ENCODE results near the gene SPATA24.

Gene SPATA24

DNA sequence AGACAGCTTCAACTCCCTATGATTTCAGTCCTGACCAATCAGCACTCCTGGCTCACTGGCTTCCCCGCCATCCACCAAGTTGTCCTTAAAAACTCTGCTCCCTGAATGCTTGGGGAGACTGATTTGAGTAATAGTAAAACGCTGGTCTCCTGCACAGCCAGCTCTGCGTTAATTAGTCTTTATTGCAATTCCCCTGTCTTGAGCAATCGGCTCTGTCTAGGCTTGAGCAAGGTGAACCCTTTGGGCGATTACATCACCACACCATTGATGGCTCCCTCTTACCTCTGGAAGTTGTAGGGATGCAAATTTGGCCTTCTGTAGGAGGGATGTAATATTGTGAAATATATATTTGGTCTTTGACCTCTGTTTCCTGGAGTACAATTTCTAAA is 17.8 kb downstream of the SPATA24 start:
- H3K4me1 ChIP-seq (ENCODE audit: insufficient read depth, low read length) = peaks cover 15% of the 10 kb centered on the region
- H3K9ac ChIP-seq (ENCODE audit: low read depth, low read length) = no peak overlapping the region
- H3K36me3 ChIP-seq (ENCODE audit: insufficient read depth, low read length) = no peaks in the 10 kb centered on the region
- H3K9me3 ChIP-seq (ENCODE audit: control insufficient read depth, insufficient read depth, low read length) = no peaks in the 10 kb centered on the region

DNA sequence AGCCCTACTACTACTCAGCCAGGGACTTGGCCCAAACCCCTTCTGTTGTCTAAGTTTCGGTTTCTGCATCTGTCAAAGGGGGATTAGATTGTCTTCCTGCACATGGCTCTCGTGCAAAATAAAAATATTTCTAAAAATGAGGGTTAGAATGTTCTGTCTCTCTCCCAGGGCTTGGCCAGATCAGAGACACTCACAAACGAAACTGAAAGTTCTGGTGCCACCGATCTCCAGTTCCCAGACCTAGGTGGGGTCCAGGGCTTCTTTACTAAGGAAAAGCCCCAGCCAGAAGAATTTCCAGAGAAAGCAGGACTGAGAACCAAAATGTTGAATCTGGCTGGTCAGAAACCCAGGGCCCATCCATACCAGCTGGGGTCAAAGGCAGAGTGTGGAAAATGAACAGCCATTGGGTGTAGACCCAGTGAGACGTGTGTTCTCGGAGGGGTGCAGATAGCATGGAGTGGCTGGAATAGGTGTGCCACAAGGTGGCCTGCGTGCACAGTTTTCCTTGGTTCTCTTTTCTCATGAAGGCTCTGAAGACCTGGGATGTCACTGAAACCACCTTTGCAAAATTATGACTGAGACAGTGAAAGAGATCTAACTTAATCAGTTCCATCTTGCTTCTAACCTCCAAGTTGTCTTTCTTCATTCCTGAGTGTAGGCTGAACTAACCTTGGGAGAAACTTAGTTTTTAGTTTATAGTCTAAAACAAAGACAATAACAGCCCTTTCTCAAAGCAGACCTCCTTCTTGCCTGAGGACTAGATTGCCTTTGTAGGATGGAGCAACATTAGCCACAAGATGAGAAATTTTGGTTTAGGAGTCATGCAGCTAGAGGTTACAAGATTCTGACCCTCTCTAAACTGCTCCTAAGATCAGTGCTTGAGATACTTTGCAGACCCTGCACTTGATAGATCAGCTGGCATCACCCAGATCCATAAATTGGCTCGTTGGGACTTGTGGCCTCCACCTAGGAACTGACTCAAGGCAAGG is 18.5 kb downstream of the SPATA24 start:
- peaks cover 13% of the 10 kb centered on the region for H3K4me1 ChIP-seq (ENCODE audit: insufficient read depth, low read length)
- H3K9ac ChIP-seq (ENCODE audit: low read depth, low read length) = no peak overlapping the region
- no peaks in the 10 kb centered on the region; the same call in 1 of the 2 replicates for H3K9me3 ChIP-seq (ENCODE audit: control insufficient read depth, insufficient read depth, low read length)
- H3K36me3 ChIP-seq (ENCODE audit: insufficient read depth, low read length) = no peaks in the 10 kb centered on the region

GRCh38 chr5:139384591-139385051 is 19.3 kb downstream of the SPATA24 start:
- Histone ChIP-seq H3K36me3 (ENCODE audit: insufficient read depth, low read length) (no peaks in the 10 kb centered on the region), H3K4me1 (ENCODE audit: insufficient read depth, low read length) (peaks cover 13% of the 10 kb centered on the region), H3K9ac (ENCODE audit: low read depth, low read length) (no peak overlapping the region), H3K9me3 (ENCODE audit: control insufficient read depth, insufficient read depth, low read length) (no peaks in the 10 kb centered on the region; the same call in 1 of the 2 replicates)

DNA sequence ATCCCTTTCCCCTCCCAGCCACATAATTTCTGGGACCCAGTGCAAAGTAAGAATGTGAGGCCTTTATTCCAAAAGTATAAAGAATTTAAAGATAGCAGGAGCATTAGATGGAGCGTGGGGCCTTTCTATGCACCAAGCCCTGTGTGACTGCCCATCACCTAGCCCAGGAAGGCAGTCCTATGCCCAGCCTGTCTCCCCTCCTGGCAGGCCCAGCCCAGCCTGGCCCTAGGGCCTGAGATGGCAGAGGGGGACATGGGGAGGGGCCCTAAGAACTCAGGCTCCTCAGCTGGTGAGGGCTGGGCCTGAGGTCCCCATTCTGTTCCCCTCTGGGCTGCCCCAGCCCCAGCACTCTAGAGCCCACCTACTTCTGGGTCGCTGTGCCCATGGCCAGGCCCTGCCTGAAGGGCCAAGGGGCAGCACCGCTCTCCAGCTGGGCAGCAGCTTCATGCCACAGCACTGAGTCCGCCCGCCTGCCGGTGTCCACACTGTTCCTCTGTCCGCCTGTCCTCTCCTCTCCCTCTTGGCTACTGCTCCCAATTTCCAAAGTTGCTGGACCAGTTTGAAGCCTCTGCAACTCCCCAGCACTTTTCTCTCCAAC is 19.8 kb downstream of the SPATA24 start:
- no peak overlapping the region for H3K9ac ChIP-seq (ENCODE audit: low read depth, low read length)

DNA sequence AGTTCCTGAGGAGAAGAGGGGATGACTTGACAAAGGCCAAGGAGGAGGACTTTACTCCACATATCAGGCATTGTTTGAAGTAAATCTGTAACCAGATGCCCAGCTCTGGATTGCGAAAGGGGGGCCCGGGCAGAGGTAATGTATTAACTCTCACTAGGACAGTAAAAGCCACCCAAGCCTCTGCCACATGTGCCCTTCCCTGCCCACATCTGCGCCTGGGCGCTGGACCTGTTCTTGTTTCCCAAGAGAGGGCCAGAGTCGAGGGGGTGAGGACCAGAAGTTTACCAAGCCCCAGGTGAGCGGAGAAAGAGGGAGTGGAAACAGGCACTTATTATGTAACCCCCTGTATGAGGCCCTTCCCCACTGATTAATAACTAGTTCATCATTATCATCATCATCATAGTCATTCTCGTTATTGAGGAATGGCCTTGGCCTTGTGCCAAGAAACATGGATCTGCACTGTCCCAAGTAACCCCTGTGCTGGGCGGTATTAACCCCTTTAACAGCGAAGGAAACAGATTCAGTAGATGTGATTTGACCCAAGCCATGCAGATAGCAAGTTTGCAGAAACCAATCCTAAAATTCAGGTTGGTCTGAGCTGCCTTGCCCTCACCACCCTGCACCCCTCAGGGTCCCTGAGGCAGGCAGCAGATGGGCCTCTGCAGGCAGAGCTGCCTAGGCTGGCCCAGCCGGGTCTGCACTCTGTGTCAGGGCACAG is 20.5 kb downstream of the SPATA24 start, which contains the start of gene SLC23A1:
Gene SLC23A1 (minus strand): TSS at position 23 of the 718 bp plus-strand sequence. CDS start 44 bp downstream, outside the sequence.
- Histone ChIP-seq H3K9me3 (ENCODE audit: control insufficient read depth, insufficient read depth, low read length) (no peaks in the 10 kb centered on the region; the same call in 1 of the 2 replicates), H3K4me1 (ENCODE audit: insufficient read depth, low read length) (peaks cover 11% of the 10 kb centered on the region), H3K36me3 (ENCODE audit: insufficient read depth, low read length) (no peaks in the 10 kb centered on the region), H3K9ac (ENCODE audit: low read depth, low read length) (no peak within 1 kb of the TSS)

More for the DNA sequence above, 19.8 kb downstream of the SPATA24 start:
- Histone ChIP-seq H3K9me3 (ENCODE audit: control insufficient read depth, insufficient read depth, low read length) (no peaks in the 10 kb centered on the region; the same call in 1 of the 2 replicates), H3K36me3 (ENCODE audit: insufficient read depth, low read length) (no peaks in the 10 kb centered on the region), H3K4me1 (ENCODE audit: insufficient read depth, low read length) (peaks cover 13% of the 10 kb centered on the region)

- no peak overlapping the region for H3K9ac ChIP-seq (ENCODE audit: low read depth, low read length)
- H3K36me3 ChIP-seq (ENCODE audit: insufficient read depth, low read length) = no peaks in the 10 kb centered on the region
- no peaks in the 10 kb centered on the region; the same call in 1 of the 2 replicates for H3K9me3 ChIP-seq (ENCODE audit: control insufficient read depth, insufficient read depth, low read length)
- peaks cover 5% of the 10 kb centered on the region for H3K4me1 ChIP-seq (ENCODE audit: insufficient read depth, low read length)
Observed at GRCh38 chr5:139382807-139383206, 21.1 kb downstream of the SPATA24 start.

DNA sequence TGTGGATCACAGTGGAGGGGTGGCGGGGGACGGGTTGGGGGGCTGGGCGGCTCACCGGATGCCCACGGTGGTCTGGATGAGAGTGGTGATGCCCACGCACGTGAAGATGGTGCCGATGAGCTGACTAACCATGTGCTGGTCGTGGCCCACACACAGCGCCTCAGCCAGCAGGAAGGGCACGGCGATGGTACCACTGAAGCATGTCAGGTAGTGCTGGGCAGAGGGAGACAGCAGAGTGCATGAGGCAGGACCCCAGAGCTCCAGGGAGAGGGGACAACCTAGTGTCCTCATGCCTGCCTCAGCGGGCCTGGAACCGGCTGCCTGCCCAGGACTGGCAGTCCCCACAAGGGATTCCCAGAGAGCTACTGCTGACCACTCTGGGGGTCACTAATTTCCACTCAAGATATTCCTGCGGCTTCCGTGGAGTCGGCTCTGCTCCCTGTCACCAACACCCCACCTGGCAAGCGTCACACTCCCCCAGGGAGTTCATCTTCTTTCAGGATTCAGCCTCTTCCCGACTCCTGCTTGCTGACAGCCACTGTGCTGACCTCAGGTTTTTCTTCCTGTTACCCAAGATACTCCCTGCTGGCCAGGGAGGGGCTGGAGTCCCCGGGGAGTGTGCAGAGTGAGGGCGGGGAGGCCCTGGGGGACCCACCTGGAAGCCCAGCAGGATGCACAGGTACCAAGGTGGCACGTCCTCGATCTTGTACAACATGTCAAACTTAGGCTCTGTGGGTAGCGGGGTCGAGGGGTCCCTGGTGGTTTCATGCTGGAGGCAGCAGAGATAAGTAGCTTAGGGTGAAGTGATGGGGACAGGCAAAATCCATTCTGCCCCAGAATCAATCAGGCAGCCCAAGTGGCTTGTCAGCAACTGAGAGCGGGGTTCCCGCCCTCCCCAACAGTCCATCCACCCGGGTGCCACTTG is 21.8 kb downstream of the SPATA24 start:
- Histone ChIP-seq H3K4me1 (ENCODE audit: insufficient read depth, low read length) (no peaks in the 10 kb centered on the region; the same call in 1 of the 2 replicates), H3K36me3 (ENCODE audit: insufficient read depth, low read length) (no peaks in the 10 kb centered on the region), H3K9me3 (ENCODE audit: control insufficient read depth, insufficient read depth, low read length) (no peaks in the 10 kb centered on the region; the same call in 1 of the 2 replicates), H3K9ac (ENCODE audit: low read depth, low read length) (no peak overlapping the region)

GRCh38 chr5:139379626-139380449 is 24.1 kb downstream of the SPATA24 start:
- Histone ChIP-seq H3K9me3 (ENCODE audit: control insufficient read depth, insufficient read depth, low read length) (no peaks in the 10 kb centered on the region; the same call in 1 of the 2 replicates), H3K9ac (ENCODE audit: low read depth, low read length) (no peak overlapping the region), H3K36me3 (ENCODE audit: insufficient read depth, low read length) (no peaks in the 10 kb centered on the region), H3K4me1 (ENCODE audit: insufficient read depth, low read length) (no peaks in the 10 kb centered on the region; the same call in 1 of the 2 replicates)

- no peaks in the 10 kb centered on the region for H3K36me3 ChIP-seq (ENCODE audit: insufficient read depth, low read length)
- H3K4me1 ChIP-seq (ENCODE audit: insufficient read depth, low read length) = no peaks in the 10 kb centered on the region; the same call in 1 of the 2 replicates
- no peaks in the 10 kb centered on the region; the same call in 1 of the 2 replicates for H3K9me3 ChIP-seq (ENCODE audit: control insufficient read depth, insufficient read depth, low read length)
- no peak overlapping the region for H3K9ac ChIP-seq (ENCODE audit: low read depth, low read length)
Observed at GRCh38 chr5:139378941-139379361, 24.9 kb downstream of the SPATA24 start.

DNA sequence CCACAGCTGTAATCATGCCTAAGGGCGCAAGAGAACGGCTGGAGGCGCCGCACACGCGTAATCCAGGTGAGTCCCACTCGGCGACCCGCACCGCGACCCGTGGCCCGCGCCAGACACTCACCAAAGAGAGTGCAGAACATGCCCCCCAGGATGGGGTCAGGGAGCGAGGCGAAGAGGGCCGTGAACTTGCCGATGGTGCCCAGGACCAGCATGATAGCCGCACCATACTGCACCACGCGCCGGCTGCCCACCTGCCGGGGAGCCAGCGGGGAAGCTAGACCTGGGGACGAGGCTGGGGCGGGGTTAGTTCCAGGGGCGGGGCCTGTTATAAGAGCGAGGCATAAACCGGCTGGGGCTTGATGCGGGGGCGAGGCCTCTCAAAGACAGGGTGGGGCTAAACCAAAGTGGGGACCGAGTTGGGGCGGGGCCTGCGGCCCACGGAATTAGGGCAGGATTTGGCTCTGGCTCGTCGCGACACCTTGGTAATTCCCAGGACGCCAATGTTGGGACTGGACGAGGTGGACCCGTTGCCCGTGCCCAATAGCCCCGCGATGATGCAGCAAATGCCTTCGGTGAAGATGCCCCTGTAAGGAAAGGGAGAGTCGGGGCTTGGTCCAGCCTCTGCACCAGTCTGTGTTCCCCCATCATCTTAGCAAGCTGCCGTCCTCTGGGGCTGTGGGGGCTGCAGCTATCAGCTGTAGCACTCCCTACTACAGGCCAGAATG is 25.6 kb downstream of the SPATA24 start:
- Histone ChIP-seq H3K9ac (ENCODE audit: low read depth, low read length) (peak overlapping the region; percentile 37; the same call in 1 of the 2 replicates), H3K4me1 (ENCODE audit: insufficient read depth, low read length) (no peaks in the 10 kb centered on the region; the same call in 1 of the 2 replicates), H3K9me3 (ENCODE audit: control insufficient read depth, insufficient read depth, low read length) (no peaks in the 10 kb centered on the region; the same call in 1 of the 2 replicates), H3K36me3 (ENCODE audit: insufficient read depth, low read length) (no peaks in the 10 kb centered on the region)

GRCh38 chr5:139377226-139377625 is 26.7 kb downstream of the SPATA24 start:
- Histone ChIP-seq H3K9me3 (ENCODE audit: control insufficient read depth, insufficient read depth, low read length) (no peaks in the 10 kb centered on the region; the same call in 1 of the 2 replicates), H3K4me1 (ENCODE audit: insufficient read depth, low read length) (no peaks in the 10 kb centered on the region; the same call in 1 of the 2 replicates), H3K36me3 (ENCODE audit: insufficient read depth, low read length) (no peaks in the 10 kb centered on the region), H3K9ac (ENCODE audit: low read depth, low read length) (no peak overlapping the region)

GRCh38 chr5:139376364-139376763 is 27.5 kb downstream of the SPATA24 start:
- Histone ChIP-seq H3K9ac (ENCODE audit: low read depth, low read length) (no peak overlapping the region), H3K36me3 (ENCODE audit: insufficient read depth, low read length) (peaks cover 5% of the 10 kb centered on the region), H3K9me3 (ENCODE audit: control insufficient read depth, insufficient read depth, low read length) (no peaks in the 10 kb centered on the region; the same call in 1 of the 2 replicates), H3K4me1 (ENCODE audit: insufficient read depth, low read length) (no peaks in the 10 kb centered on the region; the same call in 1 of the 2 replicates)

Data from ES-I3 (cell line).